MCF 10A (cell line): ENCODE data around the gene DHX38. TPM values are rescaled to one million over a fixed set of nuclear protein-coding genes. Genes with fewer than 3 reads are reported as not detected.

Experiments used
- BruUV-seq: library from RNA; stranded (reverse); fragments of 400-500 nt; replicated peaks from 2 replicates; lab custom pipeline; 2021; lab: Mats Ljungman, UMichigan
- CTCF ChIA-PET: fragments of 300-600 bp; sonication (Branson Sonifier 250); formaldehyde crosslinking; extraction: SDS; loops from one replicate; lab custom pipeline; 2021; ENCODE audit warnings: antibody characterized with exemption, inconsistent platforms; lab: Yijun Ruan, JAX
- POLR2A ChIA-PET: fragments of 300-600, 350-650 bp; sonication (Branson Sonifier 250); formaldehyde crosslinking; extraction: SDS; loops from one replicate; lab custom pipeline; 2020; ENCODE audit warnings: antibody characterized with exemption, inconsistent platforms; lab: Yijun Ruan, JAX
- DNase-seq: peaks from one replicate; pipeline ENCODE4 v3.0.0-alpha.2; 2018; ENCODE audit not compliant: unreplicated experiment
- H3K27ac Mint-ChIP-seq: one replicate; pipeline ENCODE4 v1.8.0; 2022; ENCODE audit warnings: mild to moderate bottlenecking, low read depth, mixed read lengths; ENCODE audit not compliant: unreplicated experiment
- H3K27me3 Mint-ChIP-seq: one replicate; pipeline ENCODE4 v1.8.0; 2022; ENCODE audit warnings: mixed read lengths; ENCODE audit not compliant: insufficient read depth, unreplicated experiment
- H3K36me3 Mint-ChIP-seq: one replicate; pipeline ENCODE4 v1.8.0; 2022; ENCODE audit warnings: mild to moderate bottlenecking, moderate library complexity, mixed read lengths; ENCODE audit not compliant: insufficient read depth, unreplicated experiment
- H3K4me1 Mint-ChIP-seq: one replicate; pipeline ENCODE4 v1.8.0; 2022; ENCODE audit warnings: mixed read lengths; ENCODE audit not compliant: insufficient read depth, unreplicated experiment
- H3K4me3 Mint-ChIP-seq: one replicate; pipeline ENCODE4 v1.8.0; 2022; ENCODE audit warnings: mild to moderate bottlenecking, moderate library complexity, mixed read lengths; ENCODE audit not compliant: unreplicated experiment
- H3K9me3 Mint-ChIP-seq: one replicate; pipeline ENCODE4 v1.8.0; 2022; ENCODE audit warnings: mixed read lengths; ENCODE audit not compliant: unreplicated experiment
- intact Hi-C: fragments of 100-400 bp; cut with micrococcal nuclease; formaldehyde crosslinking; loops from 2 replicates; pipeline ENCODE4 v1.14.1; 2022
- total RNA-seq: library from RNA; stranded (reverse); gene quantifications from 2 replicates; pipeline ENCODE4 v1.2.3, GENCODE V29; 2022
- TF ChIP-seq, protein P1 (sequence below): fragments of 200-600 bp; IDR thresholded peaks from one replicate; pipeline ENCODE4 v1.8.0; 2022; ENCODE audit warnings: antibody characterized with exemption, mild to moderate bottlenecking; ENCODE audit not compliant: unreplicated experiment

DHX38 gene
- total RNA-seq, 1 experiment from 2014 or later, result 65.2 TPM

DNA sequence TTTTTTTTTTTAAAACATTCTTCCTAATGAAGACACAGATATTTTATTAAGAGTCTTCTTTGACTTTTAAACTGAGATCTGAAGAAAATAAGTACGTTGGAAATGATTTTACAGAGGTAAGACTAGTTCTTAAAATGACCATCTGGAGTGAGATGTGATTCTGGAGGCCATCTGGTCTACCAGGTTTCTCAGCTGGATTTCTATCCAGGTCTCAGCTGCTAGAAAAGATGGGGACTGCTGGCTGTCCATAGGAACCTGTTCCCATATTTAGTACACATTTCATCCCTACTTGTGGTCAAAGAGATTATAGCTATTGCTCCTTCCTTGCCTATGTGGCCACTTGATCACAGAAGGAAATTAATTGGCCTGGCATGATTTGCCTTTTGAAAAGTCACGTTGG lies 66.2 kb downstream of the DHX38 start:
- no peaks in the 10 kb centered on the region for H3K4me1 Mint-ChIP-seq
- BruUV-seq, result no TSS peak

DNA sequence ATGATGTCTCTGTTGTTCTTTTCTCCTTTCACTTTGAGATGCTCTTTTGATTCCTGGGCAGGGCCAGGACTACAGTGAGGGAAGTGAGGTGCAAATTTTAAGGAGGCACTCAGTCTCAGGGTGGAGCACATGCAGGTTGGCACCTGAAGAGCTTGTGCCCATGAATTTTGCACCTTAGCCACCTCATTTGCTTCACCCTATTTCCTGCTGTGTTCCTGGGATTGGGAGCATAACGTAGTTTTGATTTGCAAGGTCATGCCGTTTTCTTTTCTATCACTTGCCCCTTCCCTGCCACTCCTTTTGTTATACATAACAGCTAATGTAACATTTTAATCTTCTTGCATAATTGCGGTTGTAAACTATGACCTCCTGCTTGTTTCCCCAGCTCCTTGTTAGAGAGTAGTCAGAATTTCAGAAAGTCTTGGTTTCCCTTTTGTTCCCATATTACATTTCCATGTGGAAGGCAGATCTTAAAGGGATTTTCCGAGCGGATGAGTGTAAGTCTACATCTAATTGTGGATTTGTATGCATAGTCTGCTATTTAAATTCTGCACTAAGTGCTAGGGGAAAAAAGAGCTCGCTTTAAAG lies 68.6 kb downstream of the DHX38 start:
- Mint-ChIP-seq H3K9me3 (no peaks in the 10 kb centered on the region), H3K27ac (no peak overlapping the region), H3K27me3 (no peaks in the 10 kb centered on the region), H3K4me3 (no peak overlapping the region), H3K36me3 (no peaks in the 10 kb centered on the region), H3K4me1 (no peaks in the 10 kb centered on the region)
- no TSS peak for BruUV-seq
- intact Hi-C loops, result no loop called here
- ChIA-PET CTCF (interaction anchor here (1.1 kb wide), 1 partner anchor 11 kb away, joined by 4 read pairs; no protein-coding TSS in a partner anchor), POLR2A (interaction anchor here (1.1 kb wide), 1 partner anchor 13 kb away, joined by 3 read pairs; no protein-coding TSS in a partner anchor)
- no peak for DNase-seq
- TF ChIP-seq, protein P1, sequence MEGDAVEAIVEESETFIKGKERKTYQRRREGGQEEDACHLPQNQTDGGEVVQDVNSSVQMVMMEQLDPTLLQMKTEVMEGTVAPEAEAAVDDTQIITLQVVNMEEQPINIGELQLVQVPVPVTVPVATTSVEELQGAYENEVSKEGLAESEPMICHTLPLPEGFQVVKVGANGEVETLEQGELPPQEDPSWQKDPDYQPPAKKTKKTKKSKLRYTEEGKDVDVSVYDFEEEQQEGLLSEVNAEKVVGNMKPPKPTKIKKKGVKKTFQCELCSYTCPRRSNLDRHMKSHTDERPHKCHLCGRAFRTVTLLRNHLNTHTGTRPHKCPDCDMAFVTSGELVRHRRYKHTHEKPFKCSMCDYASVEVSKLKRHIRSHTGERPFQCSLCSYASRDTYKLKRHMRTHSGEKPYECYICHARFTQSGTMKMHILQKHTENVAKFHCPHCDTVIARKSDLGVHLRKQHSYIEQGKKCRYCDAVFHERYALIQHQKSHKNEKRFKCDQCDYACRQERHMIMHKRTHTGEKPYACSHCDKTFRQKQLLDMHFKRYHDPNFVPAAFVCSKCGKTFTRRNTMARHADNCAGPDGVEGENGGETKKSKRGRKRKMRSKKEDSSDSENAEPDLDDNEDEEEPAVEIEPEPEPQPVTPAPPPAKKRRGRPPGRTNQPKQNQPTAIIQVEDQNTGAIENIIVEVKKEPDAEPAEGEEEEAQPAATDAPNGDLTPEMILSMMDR, result no peak

More for the DNA sequence above, 66.2 kb downstream of the DHX38 start:
- H3K27ac Mint-ChIP-seq, result no peak overlapping the region
- H3K36me3 Mint-ChIP-seq, result peaks cover 4% of the 10 kb centered on the region
- intact Hi-C loops, result no loop called here
- ChIA-PET CTCF (interaction anchor here (0.6 kb wide), 1 partner anchor 12 kb away, joined by 4 read pairs; no protein-coding TSS in a partner anchor), POLR2A (no interaction called here)
- no peak for DNase-seq
- H3K27me3 Mint-ChIP-seq, result no peaks in the 10 kb centered on the region
- H3K9me3 Mint-ChIP-seq, result no peaks in the 10 kb centered on the region
- TF ChIP-seq, protein P1, result no peak
- no peak overlapping the region for H3K4me3 Mint-ChIP-seq

Other genes with a start within 250 kb of the DHX38 start
- gene ATXN1L, start 247.9 kb upstream of the DHX38 start, total RNA-seq, result 18.2 and 20.4 TPM in 2 replicates
- gene ZNF821, start 209.7 kb upstream of the DHX38 start, total RNA-seq, result 3.4 and 4.4 TPM in 2 replicates
- 127 TPM in 2 replicates for gene IST1, start 198.3 kb upstream of the DHX38 start, total RNA-seq
- not detected in 2 replicates for gene PKD1L3, start 93.4 kb upstream of the DHX38 start, total RNA-seq
- gene DHODH, start 85.1 kb upstream of the DHX38 start, total RNA-seq, result 13.1 and 13.5 TPM in 2 replicates
- not detected in 2 replicates for gene HP, start 39.3 kb upstream of the DHX38 start, total RNA-seq
- gene HPR, start 30.6 kb upstream of the DHX38 start, total RNA-seq, result not detected in 2 replicates
- gene TXNL4B, start 227 bp upstream of the DHX38 start, total RNA-seq, result 17.4 and 18.6 TPM in 2 replicates
- 1.4 TPM in 2 replicates for gene PMFBP1, start 78.3 kb downstream of the DHX38 start, total RNA-seq